T-helper 22 cell (primary cell): ENCODE data around the gene PITX1.

ENCODE experiments used
- DNase-seq: peaks from one replicate; pipeline ENCODE4 v3.0.0-alpha.2; 2020; ENCODE audit warnings: low read depth

The PITX1 gene

DNA sequence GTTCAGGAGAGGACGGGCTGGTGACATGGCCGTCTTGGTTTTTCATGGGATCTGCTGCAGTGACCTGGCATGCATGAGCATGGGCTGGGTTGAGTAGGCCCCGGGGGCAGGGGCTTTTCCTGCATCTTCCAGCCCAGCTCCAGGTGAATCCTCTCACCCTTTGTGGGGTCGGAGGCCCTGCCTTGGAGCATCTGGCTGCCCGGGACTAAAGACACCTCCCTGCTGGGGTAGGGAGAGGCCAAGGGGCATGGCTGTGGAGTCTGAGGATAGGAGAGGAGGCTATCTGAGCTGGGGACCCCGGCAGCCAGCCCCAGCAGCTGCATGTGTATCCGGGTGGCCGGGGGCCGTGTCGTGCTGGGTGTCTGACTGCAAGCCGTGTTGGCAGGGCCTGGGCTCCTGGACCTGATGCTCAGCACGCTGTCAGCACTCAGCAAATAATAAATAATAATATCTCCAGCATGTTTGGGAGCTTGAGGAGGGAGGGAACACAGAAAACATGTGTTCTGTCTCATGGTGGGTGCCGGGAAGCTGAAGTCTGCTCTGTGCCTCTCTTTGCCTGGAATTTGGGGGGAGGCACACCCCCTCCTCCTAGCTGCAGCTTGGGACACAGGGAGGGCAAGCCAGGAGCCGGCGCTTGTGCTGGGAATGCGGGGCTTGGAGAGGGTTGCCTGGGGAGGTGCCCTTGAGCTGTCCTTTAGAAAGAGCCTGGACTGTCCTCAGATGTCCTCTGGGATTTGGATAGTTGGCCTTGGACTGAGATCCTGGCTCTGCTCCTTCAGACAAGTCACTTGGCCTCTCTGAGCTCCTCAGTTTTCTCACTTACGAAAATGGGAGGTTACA, 28.4 kb upstream of the PITX1 start:
- no peak for DNase-seq

DNA sequence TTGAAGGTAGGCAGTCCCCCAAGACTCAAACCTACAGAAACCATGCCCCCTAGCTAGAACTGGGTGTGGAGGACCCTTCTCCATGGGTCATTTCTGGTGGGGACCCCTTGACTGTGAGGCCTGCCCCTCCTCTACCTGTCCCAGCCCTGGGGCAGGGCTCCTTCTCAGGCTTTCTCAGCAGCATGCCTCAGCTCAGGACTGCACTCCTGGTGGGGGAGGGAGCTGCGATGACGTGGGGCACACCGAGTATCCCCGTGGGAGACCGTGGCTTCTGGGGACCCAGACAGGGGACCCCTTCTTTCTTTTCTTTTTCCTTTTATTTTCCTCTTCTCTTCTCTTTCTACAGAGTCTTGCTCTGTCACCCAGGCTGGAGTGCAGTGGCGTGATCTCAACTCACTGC, 27.0 kb upstream of the PITX1 start:
- DNase-seq, result no peak

DNA sequence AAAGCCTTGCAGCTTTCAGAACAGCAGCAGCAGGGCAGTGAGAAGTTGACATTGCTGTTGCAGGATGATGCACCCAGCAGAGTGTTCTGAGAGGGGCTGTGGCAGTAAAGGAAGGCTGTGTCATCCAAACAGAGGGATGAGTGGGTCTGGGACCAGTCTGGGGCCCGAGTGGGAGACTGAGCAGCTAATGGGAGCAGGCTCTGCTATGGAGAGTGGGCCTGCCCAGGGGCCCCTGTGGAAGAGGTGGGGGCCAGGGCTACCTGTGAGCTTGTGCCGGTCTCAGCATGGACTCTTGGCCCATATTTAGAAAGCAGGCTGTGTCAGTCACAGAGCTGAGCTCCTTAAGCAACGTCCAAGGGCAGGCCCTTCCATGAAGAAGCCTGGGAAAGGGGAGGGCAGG, 26.0 kb upstream of the PITX1 start:
- no peak for DNase-seq

DNA sequence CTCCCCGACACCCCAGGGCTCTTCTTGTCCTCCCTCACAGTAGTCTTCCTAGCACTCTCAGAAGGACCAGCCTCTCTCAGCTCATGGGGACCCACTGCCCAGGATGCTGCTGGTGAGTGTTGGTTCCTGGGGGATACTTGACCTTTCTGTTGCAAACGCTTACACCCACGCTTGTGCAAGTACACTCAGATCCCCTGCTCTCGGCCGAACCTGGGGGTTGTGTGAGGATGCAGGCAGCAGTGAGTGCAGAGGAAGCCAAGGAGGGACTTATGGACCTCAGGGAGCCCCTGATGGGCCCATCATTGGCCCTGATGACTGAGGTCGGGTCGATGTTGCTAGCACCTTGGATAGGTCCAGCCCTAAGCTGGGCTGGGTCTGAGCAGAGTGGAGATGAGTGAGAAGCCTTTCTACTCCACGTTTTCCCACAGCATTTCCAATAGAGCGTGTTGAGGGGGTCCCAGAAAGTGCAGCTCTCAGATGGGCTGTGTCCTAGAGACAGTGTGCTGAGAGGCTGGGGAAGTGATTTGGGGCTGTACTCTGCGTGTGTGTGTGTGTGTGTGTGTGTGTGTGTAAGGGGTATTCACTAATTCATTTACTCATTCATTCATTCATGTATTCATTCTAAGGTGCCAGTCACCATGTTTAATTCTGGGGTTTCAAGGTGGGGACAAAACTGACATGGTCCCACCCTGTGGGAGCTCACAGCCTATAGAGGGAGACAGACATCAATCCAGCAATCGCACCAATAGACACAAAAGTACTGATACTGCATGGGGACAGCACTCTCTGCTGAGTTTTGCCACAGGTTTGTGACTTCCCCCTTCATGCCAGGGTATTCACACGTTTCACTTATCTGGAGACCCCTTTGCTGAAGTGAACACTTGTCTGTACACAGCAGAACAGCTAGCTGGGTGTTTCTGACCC, 25.2 kb upstream of the PITX1 start:
- DNase-seq, result no peak

DNA sequence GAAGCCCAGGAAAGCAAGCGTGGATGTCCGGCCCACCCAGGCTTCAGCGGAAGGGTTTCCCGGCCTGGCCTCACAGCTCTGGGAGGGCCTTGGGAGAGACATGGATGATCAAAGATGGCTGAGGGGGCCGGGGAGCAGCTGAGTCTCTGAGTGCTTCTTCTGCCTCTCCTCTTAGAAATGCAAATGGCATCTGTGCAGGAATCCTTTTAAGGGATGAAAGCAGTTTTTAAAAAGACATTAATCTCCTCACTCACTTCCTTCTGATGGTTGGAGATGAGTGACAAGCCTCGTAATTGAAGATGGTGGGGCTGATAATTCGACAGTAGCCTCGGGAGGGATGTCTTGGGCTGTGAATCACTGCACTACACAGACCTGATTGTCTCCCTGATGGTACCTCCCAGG, 24.3 kb upstream of the PITX1 start:
- no peak for DNase-seq

DNA sequence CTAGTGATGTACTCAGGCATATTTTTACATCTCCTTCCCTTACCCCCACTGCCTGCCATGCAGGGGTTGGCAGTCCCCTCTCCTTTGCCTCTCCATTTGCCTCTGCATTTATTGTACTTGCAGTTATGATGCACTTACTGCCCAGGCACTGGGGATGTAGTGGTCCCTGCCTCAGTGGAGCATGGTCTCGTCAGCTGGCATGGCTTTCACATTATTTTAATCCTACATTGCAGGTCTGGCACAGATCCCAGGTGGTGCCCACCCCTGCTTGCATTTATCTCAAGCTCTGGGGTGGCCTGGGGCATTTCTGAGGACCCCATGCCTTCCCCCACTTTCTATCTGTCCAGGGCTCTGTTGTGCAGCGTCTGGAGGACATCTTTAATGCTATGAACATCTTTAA, 23.2 kb upstream of the PITX1 start:
- no peak for DNase-seq

DNA sequence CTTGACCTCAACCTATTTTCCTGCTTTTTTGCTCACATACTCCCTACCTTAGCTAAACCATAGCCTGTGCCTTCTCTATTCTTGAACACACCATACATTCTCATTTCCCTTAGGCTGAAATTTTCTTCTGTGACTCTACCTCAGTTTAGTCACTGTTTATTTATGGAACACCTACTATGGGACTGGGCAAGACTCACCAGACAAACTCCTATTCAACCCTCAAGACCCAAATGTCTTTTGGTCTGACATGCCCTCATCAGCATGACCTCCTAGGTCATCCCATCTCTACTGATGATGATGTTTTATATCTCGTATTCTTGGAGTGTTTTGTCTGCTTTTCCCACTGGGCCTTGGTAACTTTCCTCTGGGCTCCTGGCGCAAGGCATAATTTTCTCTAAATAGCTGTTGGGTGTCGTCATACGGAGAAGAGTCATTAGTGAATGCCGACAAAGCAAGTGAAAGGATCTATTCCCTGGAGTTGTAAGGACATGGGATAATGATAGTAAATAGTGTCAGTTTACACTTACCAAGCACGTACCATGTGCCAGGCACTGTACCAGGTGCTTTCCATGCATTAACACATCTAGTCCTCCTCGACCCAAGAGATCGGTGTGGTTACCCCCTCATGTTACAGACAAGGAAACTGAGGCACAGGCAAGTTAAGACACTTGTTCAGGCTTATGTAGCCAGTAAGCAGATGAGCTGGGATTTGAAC, 22.4 kb upstream of the PITX1 start:
- no peak for DNase-seq

DNA sequence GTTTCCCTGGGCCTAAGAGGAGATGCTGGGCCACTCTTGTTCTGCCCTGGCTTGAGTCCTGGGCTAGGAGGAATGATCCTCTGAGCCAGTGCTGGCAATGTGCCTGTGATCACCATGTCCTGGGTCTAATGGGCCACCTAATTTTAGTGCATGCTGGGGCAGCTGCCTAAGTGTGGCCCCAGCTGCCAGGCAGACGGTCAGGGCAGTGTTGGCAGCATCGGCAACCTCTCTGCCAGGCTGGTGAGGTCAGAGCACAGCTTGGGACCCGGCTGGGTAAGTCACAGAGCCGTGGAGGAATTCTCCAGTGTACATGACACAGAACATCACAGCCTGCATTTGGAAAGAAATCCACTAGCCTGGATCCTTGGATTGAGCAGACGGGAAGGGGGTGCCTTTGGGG, 21.4 kb upstream of the PITX1 start:
- DNase-seq, result no peak

DNA sequence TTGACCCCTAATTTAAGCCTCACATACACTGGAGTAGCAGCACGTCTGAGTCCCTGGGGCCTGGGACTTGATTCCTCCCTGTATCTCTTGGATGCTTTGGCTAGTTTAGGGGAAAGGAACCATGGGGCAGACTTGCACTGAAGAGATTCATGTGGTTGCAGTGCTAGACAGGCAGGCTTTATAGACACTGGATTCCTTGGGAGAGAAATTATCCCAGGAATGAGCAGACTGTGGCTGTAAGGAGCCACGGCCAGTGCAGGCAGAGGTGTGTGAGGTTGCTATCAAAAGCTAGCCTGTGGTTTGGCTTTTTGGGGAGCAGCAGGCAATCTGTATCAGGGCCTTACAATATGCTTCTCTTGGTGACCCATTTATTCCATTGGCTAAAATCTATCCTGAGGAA, 20.5 kb upstream of the PITX1 start:
- no peak for DNase-seq

DNA sequence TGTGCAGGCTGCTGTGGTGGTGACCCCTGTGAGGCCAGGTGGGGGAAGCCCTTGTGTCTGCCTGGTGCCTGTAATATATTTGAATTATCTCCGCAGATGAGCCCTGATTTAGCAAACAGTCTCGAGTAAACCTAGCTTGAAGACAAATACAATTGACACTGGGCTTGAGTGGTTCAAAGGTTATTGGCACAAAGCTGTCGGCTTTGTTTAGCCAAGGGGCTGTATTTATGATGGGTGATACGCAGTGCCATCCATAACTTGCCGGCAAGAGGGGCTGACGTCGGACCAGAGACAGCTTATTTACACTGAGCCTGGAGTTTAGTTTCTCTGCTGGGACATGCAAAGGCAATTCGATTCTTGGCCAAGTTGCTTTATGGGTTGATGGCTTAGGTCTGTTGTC, 20.0 kb upstream of the PITX1 start:
- no peak for DNase-seq

DNA sequence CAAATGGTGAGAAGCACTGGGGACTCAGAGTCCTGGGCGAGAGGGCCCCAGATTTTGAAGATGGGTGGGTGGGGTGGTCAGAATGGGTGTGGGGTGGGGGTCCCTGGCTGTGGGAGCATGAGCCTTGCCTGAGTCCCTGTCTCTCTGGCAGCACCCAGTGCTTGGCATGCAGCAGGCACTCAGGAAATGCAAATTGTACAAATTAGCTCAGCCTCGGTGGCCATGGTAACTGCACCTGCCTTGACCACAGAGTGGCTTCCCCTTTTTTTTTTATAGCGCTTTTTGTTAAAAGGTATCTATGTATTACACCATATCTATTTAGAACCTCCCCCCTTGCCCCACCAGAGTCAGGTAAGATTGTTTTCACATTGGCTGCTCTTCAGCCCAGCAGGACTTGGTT, 19.2 kb upstream of the PITX1 start:
- DNase-seq, result no peak

DNA sequence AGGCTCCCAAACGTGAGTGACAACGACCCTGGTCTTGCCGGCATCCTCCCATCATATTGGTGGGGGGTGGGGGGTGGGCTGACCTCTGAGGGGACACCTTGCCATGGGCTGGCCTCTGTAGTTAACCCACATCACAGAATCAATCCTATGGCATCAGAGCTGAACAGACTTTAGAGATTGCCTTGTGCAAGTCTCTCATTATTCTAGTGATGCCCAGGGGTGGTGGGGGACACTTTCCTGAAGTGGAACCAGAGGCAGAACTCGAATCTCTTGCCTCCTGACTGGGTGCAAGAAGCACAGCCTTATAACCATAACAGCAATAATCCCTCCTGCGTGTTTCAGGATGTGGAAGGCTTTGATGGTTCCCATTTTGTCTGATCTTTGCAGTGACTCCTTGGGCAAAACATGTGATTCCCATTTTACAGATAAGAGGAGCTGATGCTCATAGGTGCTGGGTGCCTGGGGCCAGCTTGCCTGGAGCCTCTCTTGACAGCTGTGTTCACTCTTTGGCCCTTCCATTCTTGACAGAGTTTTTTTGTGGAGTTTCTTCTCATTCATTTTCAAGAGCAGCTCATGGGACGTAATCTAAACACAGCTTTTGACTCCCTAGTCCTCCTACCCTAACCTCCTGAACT, 18.6 kb upstream of the PITX1 start:
- no peak for DNase-seq

DNA sequence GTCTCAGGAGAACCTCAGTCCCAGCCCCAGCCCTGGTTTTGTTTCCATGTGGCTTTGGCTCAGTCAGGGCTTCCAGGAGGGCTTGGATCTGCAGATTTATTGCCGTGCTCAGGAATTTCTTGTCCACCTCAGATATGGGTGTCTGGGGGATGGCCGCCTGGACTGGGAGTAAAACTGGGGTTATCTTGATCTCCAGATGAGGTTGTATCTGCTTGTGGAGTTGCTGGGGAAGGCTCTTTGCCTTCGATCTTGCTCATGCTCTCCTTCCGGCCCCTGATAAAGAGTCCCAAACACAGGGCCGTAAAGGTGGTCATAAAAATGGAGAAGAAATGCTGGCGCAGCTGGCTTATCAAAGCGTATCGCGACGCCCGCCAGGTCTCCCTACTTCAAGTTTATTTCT, 17.8 kb upstream of the PITX1 start:
- DNase-seq, result no peak

DNA sequence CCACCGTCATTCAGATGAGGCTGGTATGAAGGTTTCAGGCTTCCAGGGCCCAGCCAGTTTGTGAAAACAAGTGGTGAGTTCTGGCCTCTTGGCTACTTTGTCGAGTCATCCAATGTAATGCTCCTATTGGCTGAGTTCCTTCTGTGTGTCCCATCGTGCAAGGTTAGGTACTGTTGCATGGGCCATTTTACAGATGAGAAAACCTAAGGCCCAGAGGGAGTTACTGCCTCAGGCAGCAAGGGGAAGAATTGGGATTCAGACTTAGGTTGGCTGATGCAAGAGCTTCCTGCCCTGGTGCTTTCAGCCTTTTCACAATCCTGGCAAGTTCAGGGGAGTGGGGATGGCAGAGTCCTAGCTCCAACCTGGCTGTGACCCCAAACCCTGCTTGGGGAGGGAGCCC, 17.4 kb upstream of the PITX1 start:
- no peak for DNase-seq

DNA sequence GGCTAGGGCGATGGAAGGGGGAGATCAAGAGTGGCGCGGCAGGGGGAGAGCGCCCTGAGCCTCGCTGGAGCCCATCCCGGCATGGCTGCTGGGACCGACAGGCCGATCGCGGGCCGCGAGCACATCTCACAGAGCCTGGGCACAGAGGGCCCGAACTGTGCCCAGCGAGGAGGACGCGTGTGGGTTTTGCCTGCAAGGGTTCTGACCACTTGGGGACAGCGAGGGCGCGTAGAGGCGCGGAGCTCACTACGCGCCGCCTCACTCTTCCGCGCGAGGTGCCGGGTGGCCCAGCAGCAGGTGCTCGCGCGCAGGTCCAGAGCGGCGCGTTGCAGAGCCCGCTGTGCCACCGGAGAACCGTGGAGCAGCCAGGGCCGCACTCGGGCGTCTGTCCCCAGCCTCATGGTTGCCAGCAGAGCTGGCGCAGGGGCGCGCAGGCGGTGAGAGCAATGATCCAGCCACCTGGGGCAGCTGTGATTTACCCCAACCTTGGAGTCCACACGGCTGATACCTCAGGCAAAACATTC, 16.3 kb upstream of the PITX1 start:
- DNase-seq, result no peak

DNA sequence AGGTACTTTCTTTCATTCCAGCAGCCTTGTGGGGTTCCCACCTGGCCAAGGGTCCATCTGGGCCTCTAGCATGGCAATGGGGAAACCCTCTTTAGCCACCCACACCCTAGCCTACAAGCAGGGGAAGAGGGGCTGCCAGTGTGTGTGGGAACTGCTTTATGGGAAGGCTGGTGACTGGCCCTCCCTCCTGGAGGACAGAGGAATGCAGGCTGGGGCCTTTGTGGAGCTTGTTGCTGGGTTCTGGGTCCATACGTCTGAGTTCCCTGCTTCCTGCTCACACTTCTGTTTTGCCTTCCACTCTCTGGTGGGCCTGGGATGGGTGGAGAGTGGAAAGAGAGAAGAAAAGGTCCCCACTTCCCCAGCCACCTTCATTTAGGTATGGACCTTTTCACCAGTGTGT, 14.9 kb upstream of the PITX1 start:
- DNase-seq, result no peak

DNA sequence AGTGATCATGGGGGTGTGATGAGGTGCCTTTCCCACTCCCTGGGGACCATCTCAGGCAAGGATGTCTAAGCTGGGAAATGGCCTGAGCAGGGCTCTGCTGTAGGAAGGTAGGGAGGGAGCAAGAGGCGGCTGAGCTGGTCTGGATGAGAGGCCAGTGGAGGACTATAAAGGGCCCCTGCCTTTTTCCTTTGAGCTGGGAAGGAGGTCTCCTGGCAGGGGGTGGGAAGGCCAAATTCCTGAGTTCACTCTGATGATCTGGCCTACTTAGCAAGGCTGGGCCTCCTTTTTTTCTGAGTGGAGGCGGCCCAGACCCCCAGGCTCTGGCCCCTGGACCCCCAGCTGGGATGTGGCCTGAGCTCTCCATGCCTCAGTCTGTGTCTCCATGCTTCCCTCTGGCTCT, 14.3 kb upstream of the PITX1 start:
- DNase-seq, result no peak

DNA sequence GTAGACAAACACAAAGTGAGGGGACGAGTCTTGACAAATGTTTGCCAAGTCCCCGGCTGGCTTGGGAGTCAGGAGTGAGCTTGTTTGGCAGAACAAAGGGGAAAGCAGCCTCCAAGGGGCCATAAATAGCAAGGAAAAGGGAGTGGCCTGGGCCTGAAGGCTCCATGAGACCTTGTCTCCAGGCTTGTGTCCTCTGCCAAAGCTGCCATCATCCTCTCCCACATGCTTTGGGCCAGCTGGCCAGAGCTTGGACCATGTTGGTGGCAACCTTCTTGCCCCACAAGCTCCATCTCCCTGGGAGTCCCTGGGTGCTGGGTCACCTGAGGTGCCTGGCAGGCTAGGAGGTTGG, 13.3 kb upstream of the PITX1 start:
- DNase-seq, result no peak

DNA sequence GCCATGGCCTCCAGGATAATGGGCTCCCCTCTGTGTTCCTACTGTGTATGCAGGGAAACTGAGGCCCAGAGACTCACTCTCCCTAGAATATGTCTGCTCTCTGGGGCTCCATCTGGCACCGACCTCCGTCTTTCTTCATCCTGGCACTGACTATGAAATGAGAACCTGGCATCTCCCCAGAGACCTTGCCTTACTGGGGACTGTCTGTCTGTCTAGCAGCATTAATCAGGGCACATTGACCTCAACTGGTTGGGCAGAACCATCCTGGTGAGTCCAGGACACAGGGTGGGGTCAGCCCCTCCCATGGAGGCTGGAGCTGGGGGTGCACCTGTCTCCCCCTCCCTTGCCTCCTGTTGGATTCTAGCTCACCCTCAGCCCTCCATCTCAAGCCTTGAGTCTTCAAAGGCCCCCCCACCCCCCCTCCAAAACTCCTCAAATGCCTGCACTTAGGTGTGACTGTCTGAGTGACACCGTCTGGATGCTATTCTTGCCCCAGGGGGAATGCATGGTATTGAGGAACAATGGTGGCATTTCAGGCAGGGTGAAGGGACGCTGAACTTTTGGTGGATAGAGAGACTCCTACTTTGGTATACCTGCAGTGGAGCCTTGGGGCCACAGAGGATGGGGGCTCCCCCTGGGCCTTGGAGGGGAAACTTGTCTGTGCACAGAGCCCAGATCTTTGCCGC, 12.8 kb upstream of the PITX1 start:
- no peak for DNase-seq

DNA sequence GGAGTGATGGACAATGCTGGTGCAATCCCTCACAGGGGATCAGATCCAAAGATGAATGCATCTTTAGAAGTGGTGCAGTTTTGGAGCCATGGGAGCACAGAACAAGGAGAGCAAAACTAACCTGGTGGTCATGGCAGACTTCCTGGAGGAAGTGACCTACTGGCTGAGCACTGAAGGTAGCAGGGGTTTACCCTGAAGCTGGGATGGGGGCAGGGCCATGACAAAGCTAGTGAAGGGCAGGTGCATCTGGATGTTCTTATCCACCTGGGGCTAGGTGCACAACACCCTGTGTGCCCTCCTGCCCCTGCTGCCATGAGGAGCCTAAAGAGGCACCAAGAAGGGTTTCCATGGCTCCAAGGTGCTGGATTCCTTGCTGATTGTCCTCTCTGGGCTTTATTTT, 11.5 kb upstream of the PITX1 start:
- DNase-seq, result no peak

DNA sequence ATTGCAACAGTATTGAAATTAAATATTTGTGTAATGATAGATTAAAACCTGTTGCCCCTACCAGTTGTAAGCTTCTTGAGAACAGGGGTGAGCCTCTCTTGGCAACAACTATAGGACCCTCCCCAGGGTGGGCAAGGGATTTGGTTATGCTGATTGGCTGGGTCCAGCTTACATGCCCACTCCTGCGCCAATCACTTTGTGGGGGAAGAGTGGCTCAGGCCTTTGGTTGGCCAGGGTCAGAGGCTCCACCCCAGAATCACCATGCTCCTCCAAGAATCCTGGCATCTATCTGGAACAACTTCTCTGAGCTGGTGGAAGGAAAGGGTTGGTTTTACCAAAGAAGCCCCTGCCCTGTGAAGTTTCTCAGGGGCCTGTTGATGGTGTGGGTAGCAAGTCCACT, 8.6 kb upstream of the PITX1 start:
- DNase-seq, result no peak

DNA sequence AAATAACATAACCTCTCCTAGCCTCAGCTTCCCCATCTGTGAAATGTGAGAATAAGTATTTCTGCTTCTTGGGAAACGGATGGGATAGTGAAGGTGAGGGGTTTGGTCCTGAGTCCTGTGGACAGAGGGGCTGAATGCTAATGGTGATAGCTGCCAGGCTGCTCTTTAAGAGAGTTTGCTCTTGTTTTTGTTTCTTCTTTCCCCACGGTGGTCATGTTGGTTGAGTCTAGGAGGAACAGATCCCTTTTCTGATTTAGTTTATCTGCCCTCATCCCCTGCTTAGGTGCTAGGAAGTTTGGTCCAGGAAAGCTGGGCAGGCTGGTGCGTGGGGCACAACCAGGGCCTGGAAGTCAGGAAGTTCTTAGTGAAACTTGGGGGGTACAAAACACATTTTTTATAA, 7.7 kb upstream of the PITX1 start:
- no peak for DNase-seq
